HG03558 (cell line): ENCODE measurements around the gene PCDHGA12.
"Not testable (repeated sequence)": the region's sequence is repeated elsewhere in the genome, so short reads cannot be mapped to it uniquely, and the experiment has no call there.

ENCODE experiments used
- ATAC-seq: cut with Tn5 transposase; IDR thresholded peaks from one replicate; pipeline ENCODE4 v1.9.1; 2021; ENCODE audit warnings: moderate number of reproducible peaks; ENCODE audit not compliant: unreplicated experiment; ENCODE audit errors: extremely low read depth

The PCDHGA12 gene

GRCh38 chr5:141430332-141431113 is at the start of gene PCDHGA12:
Gene PCDHGA12, plus strand, starts transcription at chr5:141430507. Its CDS starts 253 bp downstream, at chr5:141430760.
- ATAC-seq, result peak; percentile 82

- no peak for ATAC-seq
These were observed 47.6 kb upstream of the PCDHGA12 start, which contains the start of gene PCDHGA7 for GRCh38 chr5:141382469-141383294. Gene PCDHGA7, plus strand, starts transcription at chr5:141382742. Its CDS starts 158 bp downstream, at chr5:141382900.

- ATAC-seq, result no peak
These were observed 47.0 kb upstream of the PCDHGA12 start for GRCh38 chr5:141383345-141383744.

GRCh38 chr5:141384471-141385267 is 45.6 kb upstream of the PCDHGA12 start:
- no peak for ATAC-seq

- ATAC-seq, result not testable (repeated sequence)
These were observed 42.6 kb upstream of the PCDHGA12 start, which contains the start of gene PCDHGB4 for GRCh38 chr5:141387557-141388311. Gene PCDHGB4, plus strand, starts transcription at chr5:141387698. Its CDS starts 187 bp downstream, at chr5:141387885.

GRCh38 chr5:141388661-141389060 is 41.6 kb upstream of the PCDHGA12 start:
- no peak for ATAC-seq

- ATAC-seq, result no peak
These were observed 40.9 kb upstream of the PCDHGA12 start for GRCh38 chr5:141389153-141390042.

- ATAC-seq, result no peak
These were observed 37.7 kb upstream of the PCDHGA12 start, which contains the start of gene PCDHGA8 for GRCh38 chr5:141392429-141393198. Gene PCDHGA8, plus strand, starts transcription at chr5:141392633. Its CDS starts 181 bp downstream, at chr5:141392814.

GRCh38 chr5:141393267-141393666 is 37.0 kb upstream of the PCDHGA12 start:
- no peak for ATAC-seq

GRCh38 chr5:141394401-141395187 is 35.7 kb upstream of the PCDHGA12 start:
- ATAC-seq, result not testable (repeated sequence)

GRCh38 chr5:141397756-141398551 is 32.4 kb upstream of the PCDHGA12 start, which contains the start of gene PCDHGB5:
Gene PCDHGB5, plus strand, starts transcription at chr5:141397947. Its CDS starts 181 bp downstream, at chr5:141398128.
- not testable (repeated sequence) for ATAC-seq

- ATAC-seq, result no peak
These were observed 31.7 kb upstream of the PCDHGA12 start for GRCh38 chr5:141398608-141399007.

GRCh38 chr5:141399555-141400258 is 30.6 kb upstream of the PCDHGA12 start:
- no peak for ATAC-seq

- ATAC-seq, result no peak
These were observed 27.6 kb upstream of the PCDHGA12 start, which contains the start of gene PCDHGA9 for GRCh38 chr5:141402553-141403243. Gene PCDHGA9, plus strand, starts transcription at chr5:141402778. Its CDS starts 175 bp downstream, at chr5:141402953.

GRCh38 chr5:141403387-141403786 is 26.9 kb upstream of the PCDHGA12 start:
- no peak for ATAC-seq
